LNCAP (cell line): ENCODE data around the gene ZIC4.

Experiments used
- TF ChIP-seq, protein P1 (sequence below): fragments of 450-650 bp; IDR thresholded peaks from 2 replicates; pipeline ENCODE4 v1.5.1; 2017; ENCODE audit warnings: mild to moderate bottlenecking

The ZIC4 gene

DNA sequence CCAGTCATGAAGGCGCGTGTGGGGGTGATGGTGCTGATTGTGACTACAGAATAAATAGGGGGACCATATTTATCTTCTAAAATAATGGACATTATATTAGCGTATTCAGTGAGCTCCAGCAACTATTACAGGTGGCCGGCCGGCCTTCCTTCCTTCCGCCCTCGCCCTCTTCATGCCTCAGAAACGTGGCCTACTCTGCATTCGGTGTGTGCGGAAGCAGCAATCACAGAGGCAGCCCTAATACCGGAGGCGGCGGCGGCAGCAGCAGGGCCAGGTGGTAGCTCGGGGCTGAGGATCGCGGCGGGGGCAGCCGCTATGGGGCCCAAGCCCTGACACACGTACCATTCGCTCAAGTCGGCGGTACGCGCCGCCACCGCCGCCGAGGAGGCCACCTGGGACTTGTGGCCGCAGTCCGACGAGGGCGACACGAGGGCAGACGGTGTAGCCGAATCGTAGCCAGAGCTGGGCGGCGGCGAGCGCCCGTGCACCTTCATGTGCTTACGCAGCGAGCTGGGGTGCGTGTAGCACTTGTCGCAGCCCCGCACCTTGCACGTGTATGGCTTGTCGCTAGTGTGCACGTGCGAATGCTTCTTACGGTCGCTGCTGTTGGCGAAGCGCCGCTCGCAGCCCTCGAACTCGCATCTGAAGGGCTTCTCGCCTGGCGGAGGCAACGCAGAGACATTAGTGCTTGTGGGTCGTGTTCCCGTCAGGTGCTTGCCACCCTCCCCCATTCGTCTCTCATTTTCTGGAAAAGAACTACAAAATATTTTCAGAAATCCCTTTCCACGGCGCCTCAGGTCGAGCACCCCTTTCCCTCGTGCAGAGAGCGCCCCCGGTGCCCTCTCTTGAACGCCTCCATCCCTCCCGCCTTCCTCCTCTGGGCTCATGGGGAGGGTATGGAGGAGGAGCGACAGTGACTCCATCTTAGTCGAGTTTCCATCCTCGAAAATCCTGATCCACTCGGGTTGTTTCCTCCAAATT is 15.5 kb downstream of the ZIC4 start:
- TF ChIP-seq, protein P1, sequence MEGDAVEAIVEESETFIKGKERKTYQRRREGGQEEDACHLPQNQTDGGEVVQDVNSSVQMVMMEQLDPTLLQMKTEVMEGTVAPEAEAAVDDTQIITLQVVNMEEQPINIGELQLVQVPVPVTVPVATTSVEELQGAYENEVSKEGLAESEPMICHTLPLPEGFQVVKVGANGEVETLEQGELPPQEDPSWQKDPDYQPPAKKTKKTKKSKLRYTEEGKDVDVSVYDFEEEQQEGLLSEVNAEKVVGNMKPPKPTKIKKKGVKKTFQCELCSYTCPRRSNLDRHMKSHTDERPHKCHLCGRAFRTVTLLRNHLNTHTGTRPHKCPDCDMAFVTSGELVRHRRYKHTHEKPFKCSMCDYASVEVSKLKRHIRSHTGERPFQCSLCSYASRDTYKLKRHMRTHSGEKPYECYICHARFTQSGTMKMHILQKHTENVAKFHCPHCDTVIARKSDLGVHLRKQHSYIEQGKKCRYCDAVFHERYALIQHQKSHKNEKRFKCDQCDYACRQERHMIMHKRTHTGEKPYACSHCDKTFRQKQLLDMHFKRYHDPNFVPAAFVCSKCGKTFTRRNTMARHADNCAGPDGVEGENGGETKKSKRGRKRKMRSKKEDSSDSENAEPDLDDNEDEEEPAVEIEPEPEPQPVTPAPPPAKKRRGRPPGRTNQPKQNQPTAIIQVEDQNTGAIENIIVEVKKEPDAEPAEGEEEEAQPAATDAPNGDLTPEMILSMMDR = no peak

DNA sequence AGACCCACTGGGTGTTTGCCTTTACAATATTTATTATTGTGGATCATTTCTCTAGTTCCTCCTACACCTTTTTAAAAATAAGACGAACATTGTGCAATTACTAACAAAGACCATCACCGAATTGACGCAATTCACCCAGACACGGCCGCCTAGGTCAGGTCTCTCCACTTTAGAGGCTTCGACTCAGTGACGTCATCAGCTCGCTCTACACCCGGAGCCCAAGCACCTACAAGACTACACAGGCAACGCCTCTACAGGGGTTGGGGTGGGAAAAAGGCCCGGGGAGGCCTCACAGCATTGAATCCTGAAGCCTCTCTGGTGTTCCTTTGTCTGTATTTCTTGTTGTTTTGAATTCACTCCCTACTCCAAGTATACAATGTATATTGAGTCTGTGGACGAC is 16.6 kb downstream of the ZIC4 start:
- TF ChIP-seq, protein P1 = no peak

DNA sequence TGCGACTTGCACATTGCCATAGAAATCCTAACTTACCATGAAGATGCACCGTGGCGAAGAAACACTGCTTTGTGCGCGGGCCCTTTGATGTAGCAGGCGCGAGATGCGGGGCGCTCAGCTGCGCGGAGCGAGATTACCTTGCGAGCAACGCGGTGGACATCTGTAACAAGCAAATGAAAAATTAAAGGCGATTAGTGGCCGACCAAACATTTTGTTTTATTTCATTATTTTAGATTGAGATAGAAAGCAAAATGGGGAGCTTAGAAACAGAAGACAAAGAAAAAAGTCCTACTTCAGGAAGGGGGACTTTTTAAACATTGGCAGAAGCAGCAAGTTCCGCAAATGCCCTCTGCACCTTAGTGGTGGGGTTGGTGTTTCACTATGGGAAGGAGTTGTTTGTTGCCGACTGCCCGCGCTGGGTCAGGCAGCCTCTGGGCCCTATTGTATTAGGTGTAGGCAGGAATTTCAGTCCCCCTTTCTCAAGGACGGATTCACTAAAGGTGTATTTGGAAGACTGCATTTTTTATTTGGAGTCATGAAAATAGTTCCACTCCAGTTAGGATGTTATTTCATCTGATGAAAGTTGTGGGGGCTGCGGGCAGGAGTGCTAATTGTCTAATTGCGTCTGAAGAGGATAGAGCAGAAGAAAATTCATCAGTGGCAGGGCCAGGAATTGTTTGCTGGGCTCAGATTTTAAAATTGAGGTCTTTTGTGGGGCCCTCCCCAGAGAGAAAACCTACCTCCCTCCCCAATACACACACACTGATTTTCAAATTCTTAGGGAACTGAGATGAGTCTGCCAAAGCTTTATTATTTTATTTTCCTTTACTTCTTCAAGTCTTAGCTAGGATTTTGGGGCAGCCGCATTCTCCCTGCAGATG is 17.4 kb downstream of the ZIC4 start:
- TF ChIP-seq, protein P1 = no peak

DNA sequence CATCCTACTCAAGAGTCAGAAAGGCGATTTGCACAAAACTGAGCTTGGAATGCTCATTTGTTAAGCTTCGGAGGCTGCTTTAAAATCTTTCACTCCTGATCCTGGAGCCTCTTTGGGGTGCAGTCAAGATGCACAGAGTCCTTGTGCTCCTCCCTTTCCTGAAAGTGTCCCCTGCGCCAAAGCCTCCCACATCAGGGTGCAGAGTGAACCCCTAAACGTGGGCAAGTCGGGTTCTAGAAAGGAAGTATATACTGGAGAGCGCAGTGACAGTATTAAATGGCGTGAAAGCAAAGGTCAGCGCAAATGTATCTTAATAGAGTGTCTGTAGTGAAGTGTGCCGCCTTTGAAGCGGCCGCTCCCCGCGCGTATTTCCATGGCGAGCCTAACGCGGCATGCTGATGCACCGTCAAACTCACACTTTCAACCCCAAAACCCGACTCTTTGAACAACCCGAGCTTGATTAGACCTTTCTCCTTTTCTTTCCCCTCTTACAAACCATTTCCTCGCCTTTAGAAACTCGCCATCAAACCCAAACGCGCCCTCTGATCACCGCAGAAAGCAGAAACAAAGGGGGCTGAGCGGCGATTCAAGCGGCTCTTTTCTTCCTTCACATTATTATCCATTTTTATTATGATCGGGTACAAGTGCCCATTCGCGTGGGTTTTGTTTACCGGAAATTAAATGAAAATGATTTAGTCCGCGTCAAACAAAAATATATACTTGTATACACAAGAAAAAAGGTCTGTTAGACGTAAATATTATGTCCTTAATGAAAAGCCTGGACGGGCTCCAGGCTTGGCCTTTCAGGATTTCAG is 18.3 kb downstream of the ZIC4 start:
- TF ChIP-seq, protein P1 = no peak

DNA sequence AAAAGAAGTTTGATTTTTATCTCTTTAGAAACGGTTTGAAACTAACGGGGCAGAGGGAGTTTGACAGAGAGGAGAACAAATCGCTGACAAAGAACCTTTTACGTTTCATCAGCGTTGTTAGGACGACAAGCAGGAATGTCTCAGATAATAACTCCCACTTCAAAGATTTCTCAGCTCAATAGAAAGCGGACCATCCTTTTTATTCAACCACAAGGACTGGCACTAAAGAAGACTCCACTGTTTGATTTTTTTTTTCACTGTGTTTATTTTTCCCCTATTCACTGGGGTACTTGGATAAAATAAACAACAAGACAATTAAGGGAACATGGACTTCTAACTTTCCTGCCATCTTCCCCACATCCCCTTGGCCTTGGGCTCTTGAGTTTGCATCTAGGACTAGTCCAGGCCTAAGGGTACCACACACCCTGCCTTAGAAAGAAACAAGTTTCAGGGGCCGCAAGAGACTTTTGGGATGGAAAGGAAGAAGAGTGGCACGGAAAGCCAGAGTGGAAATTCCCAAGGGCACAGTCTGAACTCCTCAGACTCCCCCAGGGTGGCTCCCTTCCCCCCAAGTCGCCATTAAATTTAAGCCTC is 19.0 kb downstream of the ZIC4 start:
- TF ChIP-seq, protein P1 = no peak

DNA sequence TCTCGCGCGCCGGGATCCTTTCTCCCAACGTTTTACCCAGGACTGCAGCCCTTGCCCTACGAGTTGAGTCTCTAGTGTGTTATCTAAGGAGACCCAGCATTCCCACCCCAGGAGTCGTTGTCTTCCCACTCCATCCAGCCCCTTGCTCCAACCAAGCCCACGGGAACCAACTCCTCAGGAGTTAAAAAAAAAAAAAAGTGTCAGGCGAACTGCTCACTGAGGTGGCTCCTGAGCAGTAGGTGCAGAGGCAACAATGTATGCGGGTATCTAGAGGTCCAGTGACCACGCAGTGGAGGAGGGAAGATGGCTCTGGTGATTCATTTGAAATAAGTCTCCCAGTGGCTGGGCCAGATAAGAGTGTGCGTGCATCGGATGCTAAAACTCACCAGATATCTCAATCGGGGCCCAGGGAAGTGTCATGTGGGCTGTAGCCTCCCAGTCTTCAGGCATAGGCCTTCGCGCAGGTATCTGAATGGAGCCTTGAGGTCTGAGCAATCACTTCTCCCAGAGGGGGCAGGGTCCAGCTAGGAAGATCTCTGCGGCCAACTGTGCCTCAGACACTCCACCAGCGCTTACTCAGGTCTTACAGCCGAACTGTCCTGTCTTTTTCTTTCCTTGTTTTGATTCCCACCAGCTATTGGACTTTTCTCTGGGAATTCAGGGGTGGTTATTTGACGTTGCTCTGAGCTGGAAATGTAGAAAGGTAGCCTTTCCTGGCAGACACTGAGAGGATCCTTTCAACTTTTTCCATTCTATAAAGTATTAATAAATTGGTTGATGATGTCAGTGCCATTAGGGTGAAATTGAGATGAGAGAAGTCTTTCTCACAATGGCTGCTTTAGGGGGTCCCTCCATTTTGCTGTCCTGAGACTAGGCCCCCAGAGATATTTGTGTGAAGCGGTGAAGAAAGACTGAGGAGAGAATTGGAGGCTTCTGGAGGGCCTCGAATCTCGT is 21.0 kb downstream of the ZIC4 start:
- TF ChIP-seq, protein P1 = no peak
